NCI-H2196 treated with DMSO at 0.1 percent for 48 hours (cell line): Measurements from ENCODE around the gene RPS27L.

ENCODE experiments used
- DNase-seq: peaks from one replicate; lab custom pipeline; 2025; ENCODE audit not compliant: unreplicated experiment; lab: John Stamatoyannopoulos, UW

RPS27L gene

DNA sequence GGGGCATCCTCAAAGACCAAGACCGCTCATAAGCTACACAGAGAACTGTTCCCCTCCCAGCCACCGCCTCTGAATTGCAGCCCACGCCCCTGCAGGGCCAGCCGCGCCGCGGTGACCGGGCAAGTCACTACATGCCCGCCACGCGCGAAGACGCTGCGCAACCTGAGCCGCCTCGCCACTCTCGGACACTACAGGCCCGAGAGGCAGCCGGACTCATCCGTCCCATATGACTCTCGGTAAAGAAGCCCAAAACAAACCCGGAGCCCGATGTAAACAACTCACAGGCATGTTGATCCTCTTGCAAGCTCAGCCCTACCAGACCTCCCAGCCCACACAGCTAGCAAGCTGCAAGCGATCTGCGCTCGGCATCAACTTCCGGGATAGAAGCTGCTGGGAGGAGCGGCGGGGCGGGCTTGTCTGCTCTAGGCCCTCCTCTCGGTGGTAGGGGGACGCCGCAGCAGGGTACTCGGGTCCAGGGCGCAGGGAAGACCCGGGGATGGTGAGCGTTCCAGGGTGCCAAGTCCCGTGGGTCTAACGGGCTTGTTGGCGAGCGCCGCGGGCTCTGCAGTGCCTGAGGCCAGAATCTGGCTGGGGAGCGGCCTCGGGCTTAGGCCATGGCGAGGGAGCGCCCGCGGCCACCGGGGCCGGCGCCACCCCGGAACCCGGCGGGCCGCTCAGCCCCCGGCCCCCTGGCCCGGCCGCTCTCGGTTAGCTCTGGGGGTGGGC is at the start of gene RPS27L:
TSS of gene RPS27L (minus strand) at position 360 of the 726 bp plus-strand sequence. CDS start at position 288, 72 bp downstream.
- peak; percentile 64 for DNase-seq

DNA sequence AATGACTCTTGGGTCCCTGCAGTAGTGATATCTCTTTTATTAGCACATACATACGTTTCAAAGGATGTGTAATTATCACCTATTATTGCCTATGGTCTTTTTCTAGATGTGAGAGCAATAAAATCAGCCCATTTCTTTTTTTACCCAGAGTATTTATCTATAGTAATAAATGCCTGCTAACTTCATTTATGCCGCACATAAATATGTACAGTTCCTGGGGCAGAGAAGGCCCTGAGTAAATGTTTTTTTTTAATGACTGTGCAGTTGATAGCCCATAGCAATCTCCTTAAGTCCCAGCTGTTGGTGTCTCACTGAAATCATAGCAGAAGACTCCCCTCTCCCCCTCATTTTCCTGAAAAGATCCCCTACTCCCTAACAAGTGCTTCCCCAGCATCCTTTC is 48.8 kb upstream of the RPS27L start:
- DNase-seq = no peak

DNA sequence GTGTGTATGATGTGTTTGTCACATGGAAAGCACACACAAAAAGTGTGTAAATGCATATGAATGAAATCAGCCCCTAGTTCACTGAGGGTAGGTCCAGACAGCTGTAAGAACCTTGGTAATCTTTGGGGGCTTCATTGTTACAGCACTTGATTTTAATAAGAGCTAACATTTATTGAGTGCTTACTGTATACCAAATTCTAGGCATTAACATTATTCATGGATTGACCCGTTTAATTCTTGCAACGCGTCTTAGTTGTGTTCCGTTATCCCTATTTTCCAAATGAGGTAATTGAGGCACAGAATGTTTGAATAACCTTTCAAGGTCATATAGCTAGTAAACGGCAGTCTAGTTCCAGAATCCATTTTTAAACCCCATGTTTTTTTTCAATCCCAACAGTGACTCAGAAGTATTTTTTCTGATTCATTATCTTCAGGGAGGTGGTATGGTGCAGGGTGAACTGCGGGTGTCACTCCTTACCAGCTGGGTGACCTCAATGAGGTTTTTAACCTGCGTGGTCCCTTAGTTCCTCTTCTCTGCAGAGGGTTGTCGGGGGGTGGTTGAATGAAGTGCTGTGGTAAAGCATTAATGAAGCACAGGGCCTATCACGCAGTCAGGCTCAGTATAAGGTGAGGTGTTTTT is 46.3 kb upstream of the RPS27L start:
- no peak for DNase-seq

DNA sequence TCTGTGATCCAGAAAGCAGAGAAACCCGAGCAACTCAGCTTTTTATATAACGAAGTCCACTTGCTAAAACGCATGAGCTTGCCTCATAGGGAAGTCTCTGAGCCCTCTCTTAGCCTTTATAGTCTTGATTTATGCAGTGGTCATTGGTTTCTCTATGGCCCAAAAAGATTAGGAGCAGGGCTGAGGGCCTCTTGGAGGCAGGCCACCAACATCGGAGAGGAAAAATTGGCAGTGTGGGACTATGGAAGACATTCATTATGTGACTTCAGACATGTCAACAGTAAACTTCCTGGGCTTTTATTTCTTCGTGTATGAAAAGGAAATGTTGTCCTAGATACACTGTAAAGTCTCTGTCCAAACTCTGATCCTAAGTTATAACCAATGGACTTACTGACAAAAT is 45.6 kb upstream of the RPS27L start:
- no peak for DNase-seq

DNA sequence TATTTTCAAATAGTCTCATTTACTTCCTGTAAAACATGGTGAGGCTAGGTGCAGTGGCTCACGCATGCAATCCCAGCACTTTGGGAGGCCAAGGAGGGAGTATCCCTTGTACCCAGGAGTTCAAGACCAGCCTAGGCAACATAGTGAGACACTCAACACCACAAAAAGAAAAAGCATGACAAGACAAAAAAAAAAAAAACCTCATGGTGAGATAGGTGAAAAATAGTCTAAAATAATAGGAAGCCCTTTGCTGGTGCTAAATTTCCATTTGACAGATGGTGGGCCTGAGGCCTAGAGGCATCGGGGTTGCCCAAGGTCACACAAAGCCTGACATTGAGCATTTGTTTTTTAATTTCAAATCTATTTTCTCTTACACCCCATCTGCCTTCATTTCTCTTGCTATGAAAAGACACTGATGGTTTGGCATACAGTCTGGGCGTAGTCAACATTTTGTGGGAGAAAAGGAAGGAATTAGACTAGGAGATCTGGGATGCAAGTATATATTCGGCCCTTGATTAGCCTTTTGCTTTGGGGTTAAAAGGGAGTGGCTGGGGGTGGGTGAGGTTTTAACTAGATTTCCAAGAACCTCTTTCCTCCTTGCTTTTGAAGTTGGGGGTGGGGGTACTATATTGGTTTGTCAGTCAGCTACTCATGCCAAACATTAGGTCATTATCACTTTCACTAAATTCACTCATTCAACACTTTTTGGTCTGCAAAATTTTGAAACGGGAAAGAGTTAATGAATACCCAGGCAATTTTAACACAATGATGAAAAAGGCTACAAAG is 43.4 kb upstream of the RPS27L start:
- no peak for DNase-seq

DNA sequence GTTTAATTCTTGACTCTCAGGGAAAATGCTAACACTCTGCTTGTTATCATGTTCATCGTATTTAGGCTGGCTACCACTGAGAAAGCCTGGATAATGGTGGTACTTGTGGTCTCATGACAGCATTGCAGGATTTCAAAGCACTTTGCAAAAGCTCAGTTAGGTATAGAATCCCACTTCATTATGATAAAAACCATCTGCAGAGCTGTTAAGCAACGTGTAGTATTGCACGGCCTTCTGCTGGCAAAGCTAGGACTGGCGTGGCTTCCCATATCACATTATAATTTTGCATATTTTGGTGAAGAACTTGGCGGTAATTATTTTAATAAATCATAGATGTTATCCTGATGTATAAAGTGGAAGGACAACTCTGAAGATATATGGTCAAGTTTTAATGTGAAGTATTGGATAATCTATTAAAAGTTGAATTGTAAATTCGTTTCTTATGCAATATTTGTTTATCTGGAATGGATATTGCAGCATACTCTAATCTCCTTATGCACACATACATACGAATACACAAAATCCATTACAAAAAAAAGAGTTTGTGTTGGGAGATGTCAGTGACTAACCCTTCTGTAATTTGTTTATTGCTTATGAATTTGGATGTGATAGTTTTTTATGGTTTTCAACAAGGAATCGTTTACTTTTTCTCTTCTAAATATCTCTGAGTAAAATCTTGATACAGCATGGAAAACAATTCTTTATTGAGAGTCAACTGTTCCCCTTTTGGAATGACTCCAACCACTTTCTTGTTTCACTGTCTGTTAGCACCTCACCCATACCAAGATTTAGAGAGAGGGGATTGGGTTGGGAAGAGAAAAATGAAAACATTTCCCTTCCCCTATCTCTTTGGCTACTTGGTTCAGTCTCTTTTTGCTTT is 41.3 kb upstream of the RPS27L start:
- DNase-seq = no peak

DNA sequence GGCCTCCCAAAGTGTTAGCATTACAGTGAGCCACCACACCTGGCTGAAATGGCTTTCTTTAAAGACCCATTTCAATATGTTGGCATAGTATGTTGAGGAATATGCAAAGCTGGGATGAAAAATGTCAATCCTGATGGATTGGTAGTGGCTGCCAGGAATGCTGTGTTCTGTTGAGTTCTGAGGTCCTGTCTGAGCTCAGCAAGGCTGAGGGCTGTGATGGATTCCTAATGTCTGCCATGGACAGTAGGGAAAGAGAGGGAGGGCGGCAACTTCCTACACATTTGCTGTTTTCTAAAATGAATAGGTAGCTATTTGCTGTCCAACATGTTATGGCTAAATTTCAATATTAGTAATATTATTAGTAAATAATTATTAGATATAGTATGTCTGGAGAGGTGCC is 40.3 kb upstream of the RPS27L start:
- no peak for DNase-seq

DNA sequence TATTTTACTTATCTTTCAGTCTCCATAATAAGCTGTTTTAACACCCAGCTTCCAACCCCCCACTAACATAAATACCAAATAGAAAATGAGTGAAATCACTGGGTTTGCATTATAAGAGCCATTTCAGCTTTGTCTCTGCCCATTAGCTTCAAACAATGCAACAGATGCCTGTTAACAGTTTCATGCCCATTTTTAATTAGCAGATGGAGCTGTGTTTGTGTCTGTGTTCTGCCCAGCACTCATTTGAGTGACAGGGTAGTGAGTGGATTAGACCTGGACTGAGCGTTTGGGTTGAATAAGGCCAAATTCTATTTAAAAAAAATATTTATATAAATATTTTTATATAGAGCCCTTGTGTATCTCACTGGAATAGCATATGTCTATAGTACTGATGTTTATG is 39.6 kb upstream of the RPS27L start:
- no peak for DNase-seq

DNA sequence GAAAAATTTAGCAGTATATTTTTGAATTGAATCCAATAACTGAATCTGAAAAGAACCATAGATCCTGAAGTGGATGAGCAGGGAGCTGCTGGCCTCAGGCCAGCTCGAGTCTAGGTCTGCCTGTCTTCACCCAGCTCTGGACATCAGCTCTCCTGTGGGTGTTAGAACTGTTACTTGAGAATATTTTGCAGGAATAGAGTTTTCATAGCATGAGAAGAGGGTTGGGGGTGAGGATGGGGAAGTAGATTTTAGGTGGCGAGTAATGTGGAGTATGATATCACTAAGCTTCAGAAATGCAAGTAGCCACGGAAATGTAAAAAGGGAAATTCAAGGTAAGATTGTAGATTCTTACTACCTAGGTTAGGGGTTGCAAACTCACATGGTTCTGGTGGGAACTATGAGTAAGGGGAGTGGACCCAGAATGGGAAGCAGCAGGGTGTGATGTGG is 38.3 kb upstream of the RPS27L start:
- DNase-seq = no peak

DNA sequence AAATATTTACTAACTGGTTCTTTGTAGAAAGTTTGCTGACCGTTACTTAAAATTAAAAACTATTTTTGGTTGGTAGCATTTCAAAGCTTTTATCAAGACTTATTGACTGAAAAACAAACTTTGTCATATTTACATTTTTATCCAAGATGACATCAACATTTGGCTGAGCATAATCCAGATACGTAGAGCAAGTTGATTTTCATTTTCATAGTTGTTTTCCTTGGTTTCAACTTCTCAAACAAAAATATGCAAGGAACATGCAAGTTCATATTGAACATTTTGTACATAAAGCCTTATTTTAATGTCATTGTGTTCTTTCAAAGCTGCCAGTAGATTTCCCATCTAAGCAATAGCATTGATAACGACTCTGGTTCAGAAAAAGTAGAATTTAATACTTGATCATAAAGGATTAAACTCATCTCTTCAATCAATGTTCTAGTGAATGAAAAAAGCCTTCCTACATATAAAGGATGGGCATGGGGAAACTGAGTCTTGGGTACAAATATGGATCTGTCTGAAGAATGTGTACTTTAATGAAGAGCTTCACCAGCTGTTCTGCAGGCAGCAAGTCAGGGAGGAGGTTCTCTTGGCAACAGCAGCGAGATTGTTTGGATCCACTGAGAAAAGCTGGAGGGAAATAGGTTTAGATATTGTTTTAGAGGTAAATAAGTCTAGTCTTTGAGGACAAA is 37.7 kb upstream of the RPS27L start:
- DNase-seq = no peak

DNA sequence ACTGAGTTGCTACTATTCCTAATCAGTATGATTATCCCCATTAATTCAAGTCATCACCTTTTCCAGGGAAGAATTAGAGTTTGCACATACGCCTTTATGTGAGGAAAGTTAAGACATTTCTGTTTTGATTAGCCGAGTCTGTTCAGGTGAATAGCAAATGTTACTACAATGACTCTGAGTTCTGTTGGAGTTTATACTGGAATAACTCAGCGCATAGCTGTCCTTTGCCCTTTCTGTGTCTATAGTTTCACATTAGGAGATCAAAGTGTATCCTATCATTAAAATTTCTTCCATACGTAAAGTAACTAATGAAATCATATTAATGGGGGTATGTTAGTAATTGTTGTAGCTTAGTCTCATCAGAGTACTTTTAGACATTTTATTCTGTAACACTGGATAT is 37.0 kb upstream of the RPS27L start:
- DNase-seq = no peak

DNA sequence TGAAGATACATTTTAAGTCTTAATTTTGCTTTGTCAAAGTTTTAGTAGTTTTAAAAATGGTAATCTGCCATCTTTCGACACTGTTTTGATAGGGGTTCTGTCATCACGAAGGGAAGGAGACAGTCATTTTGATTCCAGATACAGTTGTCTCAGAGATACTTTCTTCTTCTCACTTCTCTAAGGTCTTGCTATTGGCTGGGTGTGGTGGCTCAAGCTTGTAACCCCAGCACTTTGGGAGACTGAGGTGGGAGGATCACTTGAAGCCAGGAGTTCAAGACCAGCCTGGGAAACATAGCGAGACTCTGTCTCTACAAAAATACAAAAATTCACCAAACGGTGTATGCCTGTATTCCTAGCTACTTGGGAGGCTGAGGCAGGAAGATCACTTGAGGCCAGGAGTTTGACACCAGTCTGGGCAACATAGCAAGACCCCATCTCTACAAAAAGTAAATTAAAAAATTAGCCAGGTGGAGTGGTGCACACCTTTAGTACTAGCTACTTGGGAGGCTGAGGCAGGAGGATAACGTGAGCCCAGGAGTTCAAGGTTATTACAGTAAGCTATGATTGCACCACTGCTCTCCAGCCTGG is 35.4 kb upstream of the RPS27L start:
- DNase-seq = no peak

DNA sequence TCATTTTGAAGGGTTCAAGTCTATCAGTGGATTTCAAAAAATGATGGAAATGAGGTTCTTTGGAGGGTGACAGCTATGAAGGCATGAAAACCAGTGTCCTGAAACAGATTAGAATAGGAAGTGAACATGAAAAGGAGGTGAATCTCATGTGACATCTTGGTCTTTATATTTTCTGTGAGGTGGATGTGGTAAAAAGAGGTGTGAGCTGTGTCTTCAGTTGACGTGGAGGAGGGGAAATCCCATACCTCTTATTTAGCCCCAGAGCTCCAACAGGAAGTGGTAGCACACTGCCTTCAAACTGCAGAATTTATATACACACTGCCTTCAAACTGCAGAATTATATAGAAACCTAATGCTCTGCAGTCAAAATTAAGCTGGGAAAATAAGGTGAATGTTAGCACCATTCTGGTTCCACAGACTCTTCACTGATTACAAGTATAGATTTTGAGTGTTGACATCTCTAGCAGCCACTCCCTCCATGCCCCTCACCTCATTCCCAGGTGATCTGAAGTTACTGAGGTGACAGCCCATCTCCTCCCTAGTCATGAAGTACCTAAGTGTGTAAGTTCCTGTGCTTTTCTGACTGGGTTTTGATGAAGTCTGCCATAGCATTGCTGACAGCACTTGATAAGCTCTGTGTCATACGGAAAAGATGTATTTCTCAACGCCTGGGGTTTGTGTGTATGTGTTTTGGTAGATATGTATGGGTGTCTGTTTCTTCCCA is 34.8 kb upstream of the RPS27L start:
- DNase-seq = no peak

DNA sequence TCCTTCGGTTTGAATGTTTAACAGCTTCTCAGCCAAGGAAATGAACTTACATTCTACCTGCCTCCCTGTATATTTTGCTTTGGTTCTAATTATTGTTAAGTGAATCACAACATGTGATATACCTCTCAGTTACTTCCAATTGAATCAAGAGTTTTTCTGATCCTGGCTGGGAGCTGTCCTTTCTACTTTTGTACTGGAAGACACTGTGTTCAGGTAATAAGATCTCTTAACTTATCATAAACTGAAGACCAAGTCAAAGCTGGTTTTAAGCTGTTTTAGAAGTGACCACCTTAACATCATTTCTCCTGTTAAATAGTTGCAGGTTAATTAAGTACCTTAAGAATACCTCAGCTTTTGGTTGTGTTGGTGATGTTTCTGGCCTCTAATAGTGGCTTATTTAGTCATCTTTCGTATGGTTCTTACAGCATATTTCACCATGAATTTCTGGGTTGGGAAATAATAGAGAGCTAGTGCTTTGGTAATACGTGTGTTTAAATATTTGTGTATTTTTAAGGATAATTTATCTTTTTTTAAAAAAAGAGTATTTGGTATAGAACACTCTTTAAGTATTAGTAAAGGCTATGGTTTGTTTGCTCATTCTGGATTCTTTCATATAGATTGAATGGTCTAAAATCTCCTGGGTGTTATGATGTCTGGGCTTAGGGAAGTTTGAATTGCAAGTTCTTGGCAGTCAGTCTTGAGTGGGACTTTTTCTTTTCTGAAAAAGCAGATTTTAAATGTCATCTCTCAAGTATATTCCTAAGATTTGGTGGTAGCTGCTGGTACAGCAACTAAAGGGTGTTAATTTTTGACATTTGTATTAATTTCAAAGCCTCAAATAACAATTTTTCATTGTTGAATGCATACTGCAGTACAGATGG is 33.7 kb upstream of the RPS27L start:
- DNase-seq = no peak

DNA sequence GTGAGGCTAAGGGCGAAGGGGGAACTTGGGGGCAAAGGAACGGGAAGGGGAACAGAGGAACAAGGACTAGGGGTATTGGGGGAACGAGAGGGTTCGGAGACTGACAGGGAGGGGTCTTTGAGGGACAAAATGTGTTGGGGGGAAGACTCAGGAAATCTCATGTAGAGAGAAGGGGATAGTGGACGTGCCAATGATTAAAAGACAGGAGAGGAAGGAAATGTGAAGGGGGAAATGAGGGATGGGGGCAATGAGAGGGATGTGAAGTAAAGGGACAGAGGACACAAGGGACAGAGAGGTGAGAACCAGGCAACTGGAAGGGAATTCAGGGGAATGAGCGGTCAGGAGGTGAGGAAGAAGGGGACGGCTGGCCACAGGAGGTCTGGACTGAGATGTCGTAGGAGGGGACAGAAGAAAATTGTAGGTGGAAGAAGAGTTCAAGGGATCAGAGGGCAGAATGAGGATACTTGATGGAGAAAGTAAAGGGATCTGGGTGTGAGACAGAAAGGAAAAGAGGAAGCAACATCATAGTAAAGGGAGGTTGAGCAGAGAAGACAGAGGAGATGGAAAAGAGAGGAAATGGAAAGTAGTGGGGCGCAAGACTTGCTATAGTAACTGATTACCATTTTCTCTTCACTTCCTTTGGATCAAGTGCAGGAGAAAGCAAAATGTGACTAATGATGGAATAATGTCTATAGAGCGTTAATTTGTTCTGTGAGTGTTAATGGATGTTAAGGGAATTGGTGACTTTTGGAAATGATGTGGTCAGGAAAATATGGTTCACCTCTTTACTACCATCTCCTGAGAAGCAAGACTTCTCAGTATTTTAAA is 32.9 kb upstream of the RPS27L start:
- DNase-seq = no peak

DNA sequence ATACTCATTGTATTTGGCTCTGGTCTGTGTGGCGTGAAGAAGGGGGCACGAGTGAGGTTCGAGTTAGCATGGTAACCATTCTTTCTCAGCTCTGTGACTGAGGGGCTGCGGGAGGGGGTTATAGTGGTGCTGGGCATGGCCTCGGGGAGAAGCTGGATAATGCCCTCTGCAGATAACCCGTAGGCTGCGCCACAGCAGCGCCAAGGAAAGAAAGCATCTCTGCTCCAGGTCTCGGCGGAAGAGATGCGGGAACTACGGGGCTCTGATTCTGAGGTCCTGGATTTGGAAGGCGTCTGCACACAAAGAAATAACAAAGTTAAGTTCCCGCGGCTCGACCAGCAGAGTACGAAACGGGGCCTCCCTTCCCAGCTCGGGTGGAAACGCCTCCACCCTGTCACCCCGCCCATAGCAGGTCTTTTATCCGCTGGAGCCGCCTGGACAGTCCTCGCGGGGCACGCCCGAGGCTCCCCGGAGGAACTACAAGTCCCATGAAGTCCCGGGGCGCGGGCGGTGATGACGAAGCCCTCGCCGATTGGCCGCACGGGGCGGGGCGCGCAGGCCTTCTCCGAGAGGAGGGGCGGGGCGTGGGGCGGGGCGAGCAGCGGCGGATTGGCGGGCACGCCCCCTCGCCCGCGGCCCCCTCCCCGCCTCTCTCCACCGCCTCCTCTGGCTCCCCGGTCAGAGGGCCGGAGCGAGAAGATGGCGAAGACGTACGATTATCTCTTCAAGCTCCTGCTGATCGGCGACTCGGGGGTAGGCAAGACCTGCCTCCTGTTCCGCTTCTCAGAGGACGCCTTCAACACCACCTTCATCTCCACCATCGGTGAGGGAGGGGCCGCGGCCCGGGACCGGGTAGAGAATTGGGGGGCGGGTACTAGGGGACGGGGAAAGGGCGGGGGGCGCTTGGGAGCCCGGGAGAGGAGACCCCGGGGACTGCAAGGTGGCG is 31.9 kb upstream of the RPS27L start, which contains the start of gene RAB8B:
TSS of gene RAB8B (plus strand) at position 681 of the 946 bp plus-strand sequence. CDS start at position 700, 19 bp downstream.
- DNase-seq = peak; percentile 78
